ENCODE data around the gene SVEP1. TPM values are rescaled to one million over a fixed set of nuclear protein-coding genes. Genes with fewer than 3 reads are reported as not detected.

The SVEP1 gene
- total and polyA plus RNA-seq, 4 donors, result 3.3 to 38.9 (median 19.6) TPM

- ATAC-seq (ENCODE audit: insufficient read depth, low FRiP score) (no peak), DNase-seq (no peak)
- 77 to 86% methylated on average over 1 of the region's 1 CpG for WGBS, 2 donors
Observed at GRCh38 chr9:110559869-110560268, 19.7 kb downstream of the SVEP1 start.

DNA sequence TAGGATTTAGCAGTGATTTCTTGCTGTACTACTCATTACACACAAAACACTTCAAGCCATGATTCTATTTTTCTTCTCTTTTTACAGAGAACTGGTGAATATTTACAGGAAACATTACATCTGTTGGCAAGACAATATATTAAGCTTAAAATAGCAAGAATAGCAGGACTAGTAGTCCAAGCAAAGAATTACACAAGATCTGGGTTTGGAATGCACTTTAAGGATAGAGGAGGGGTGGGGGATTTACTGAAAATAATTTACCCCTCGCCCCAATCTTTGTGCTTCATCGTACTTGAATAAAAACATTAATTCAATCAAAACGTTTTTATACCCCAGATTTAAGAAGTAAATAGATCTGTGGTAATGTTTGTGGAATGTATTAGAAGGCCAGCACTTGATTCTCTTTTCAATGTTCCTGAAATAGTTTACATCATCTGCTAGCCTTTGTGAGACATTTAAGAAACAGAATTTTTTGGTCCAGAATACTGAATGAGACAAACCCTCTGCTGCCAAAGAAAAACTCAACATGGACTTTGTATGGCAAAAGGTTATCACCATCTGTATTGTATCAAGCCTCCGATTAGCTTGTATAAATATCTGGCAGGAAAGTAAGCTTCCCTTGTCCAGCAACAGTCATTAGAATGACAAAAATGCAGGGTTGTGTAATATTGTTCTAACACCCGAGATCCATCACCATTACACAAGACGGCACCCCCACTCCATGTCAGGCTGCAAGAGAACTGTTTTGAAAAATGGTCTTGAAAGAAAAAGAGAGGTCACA, 23.8 kb downstream of the SVEP1 start:
- DNase-seq, result peak; percentile 88 to 98 (median 97)
- H3K9ac ChIP-seq (ENCODE audit: insufficient read depth in 1 of 2, low read length in 2 of 2), result peak overlapping the region in 1 of 2 donors; percentile 44

More at GRCh38 chr9:110559869-110560268, 19.7 kb downstream of the SVEP1 start:
- H3K4me1 ChIP-seq (ENCODE audit: control insufficient read depth in 5 of 5, insufficient read depth in 5 of 5, low read length in 5 of 5), result peaks cover 0 to 13% (median 0%) of the 10 kb centered on the region in 5 donors
- H3K9me3 ChIP-seq (ENCODE audit: control insufficient read depth in 4 of 4, insufficient read depth in 3 of 4, low read length in 3 of 4), result no peaks in the 10 kb centered on the region
- no peak overlapping the region for H3K4me3 ChIP-seq
- H3K27me3 ChIP-seq (ENCODE audit: control insufficient read depth in 3 of 3, insufficient read depth in 3 of 3, low read length in 2 of 3), result no peaks in the 10 kb centered on the region
- TF ChIP-seq, protein P1, sequence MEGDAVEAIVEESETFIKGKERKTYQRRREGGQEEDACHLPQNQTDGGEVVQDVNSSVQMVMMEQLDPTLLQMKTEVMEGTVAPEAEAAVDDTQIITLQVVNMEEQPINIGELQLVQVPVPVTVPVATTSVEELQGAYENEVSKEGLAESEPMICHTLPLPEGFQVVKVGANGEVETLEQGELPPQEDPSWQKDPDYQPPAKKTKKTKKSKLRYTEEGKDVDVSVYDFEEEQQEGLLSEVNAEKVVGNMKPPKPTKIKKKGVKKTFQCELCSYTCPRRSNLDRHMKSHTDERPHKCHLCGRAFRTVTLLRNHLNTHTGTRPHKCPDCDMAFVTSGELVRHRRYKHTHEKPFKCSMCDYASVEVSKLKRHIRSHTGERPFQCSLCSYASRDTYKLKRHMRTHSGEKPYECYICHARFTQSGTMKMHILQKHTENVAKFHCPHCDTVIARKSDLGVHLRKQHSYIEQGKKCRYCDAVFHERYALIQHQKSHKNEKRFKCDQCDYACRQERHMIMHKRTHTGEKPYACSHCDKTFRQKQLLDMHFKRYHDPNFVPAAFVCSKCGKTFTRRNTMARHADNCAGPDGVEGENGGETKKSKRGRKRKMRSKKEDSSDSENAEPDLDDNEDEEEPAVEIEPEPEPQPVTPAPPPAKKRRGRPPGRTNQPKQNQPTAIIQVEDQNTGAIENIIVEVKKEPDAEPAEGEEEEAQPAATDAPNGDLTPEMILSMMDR (IDR thresholded peaks at IDR 0.05; ENCODE audit: control extremely low read depth, extremely low read depth), result no peak
- H3K27ac ChIP-seq (ENCODE audit: low read depth in 1 of 2, low read length in 1 of 2), result no peak overlapping the region
- H3K36me3 ChIP-seq (ENCODE audit: control insufficient read depth in 4 of 4, insufficient read depth in 4 of 4, low read length in 4 of 4), result peaks cover 0 to 2% (median 0%) of the 10 kb centered on the region in 4 donors
- H3K9ac ChIP-seq (ENCODE audit: insufficient read depth in 1 of 2, low read length in 2 of 2), result no peak overlapping the region

DNA sequence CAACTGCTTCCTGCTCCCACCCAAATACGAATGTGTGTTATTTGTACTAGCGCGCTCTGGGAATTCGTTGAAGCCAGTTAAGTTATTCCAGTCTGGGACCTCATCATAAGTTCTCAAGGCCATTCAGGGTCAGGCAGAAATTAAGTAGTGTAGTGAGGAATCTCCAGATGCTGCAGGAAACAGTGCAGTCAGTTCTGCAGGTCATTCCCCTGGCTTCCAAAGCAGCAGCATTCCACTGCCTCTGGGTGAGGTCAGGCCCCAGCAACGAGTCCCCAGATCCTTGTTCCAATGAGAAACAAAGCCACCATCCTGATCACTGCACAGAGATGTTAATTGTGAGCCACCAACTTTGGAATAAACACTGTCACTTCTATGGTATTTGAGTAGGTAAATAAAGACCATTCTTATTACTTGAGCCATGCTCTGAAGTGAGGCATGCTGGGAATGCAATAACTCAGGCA, 33.1 kb downstream of the SVEP1 start:
- no peak for DNase-seq
- Histone ChIP-seq H3K4me3 (no peak overlapping the region), H3K36me3 (ENCODE audit: control insufficient read depth in 4 of 4, insufficient read depth in 4 of 4, low read length in 4 of 4) (peaks cover 0 to 18% (median 2%) of the 10 kb centered on the region in 4 donors), H3K27ac (ENCODE audit: low read depth in 1 of 2, low read length in 1 of 2) (no peak overlapping the region), H3K4me1 (ENCODE audit: control insufficient read depth in 5 of 5, insufficient read depth in 5 of 5, low read length in 5 of 5) (peaks cover 0 to 28% (median 7%) of the 10 kb centered on the region in 5 donors), H3K9ac (ENCODE audit: insufficient read depth in 1 of 2, low read length in 2 of 2) (no peak overlapping the region), H3K9me3 (ENCODE audit: control insufficient read depth in 4 of 4, insufficient read depth in 3 of 4, low read length in 3 of 4) (no peaks in the 10 kb centered on the region), H3K27me3 (ENCODE audit: control insufficient read depth in 3 of 3, insufficient read depth in 3 of 3, low read length in 2 of 3) (no peaks in the 10 kb centered on the region)
- TF ChIP-seq, protein P1 (IDR thresholded peaks at IDR 0.05; ENCODE audit: control extremely low read depth, extremely low read depth), result no peak
- 68 to 83% methylated on average over 5 of the region's 5 CpGs for WGBS, 2 donors
- ATAC-seq (ENCODE audit: insufficient read depth, low FRiP score), result no peak

More for the DNA sequence above, 23.8 kb downstream of the SVEP1 start:
- 25 to 42% methylated on average over 6 of the region's 6 CpGs for WGBS, 2 donors
- H3K36me3 ChIP-seq (ENCODE audit: control insufficient read depth in 4 of 4, insufficient read depth in 4 of 4, low read length in 4 of 4), result no peaks in the 10 kb centered on the region
- TF ChIP-seq, protein P1 (IDR thresholded peaks at IDR 0.05; ENCODE audit: control extremely low read depth, extremely low read depth), result no peak
- H3K9me3 ChIP-seq (ENCODE audit: control insufficient read depth in 4 of 4, insufficient read depth in 3 of 4, low read length in 3 of 4), result no peaks in the 10 kb centered on the region
- no peak overlapping the region for H3K27ac ChIP-seq (ENCODE audit: low read depth in 1 of 2, low read length in 1 of 2)
- no peak overlapping the region for H3K4me3 ChIP-seq
- H3K4me1 ChIP-seq (ENCODE audit: control insufficient read depth in 5 of 5, insufficient read depth in 5 of 5, low read length in 5 of 5), result peaks cover 0 to 48% (median 18%) of the 10 kb centered on the region in 5 donors
- peak; percentile 68 for ATAC-seq (ENCODE audit: insufficient read depth, low FRiP score)
- H3K27me3 ChIP-seq (ENCODE audit: control insufficient read depth in 3 of 3, insufficient read depth in 3 of 3, low read length in 2 of 3), result no peaks in the 10 kb centered on the region

Measured in lung (tissue), 12 donors.